Activated T-helper 1 cell treated with Interleukin-2 at 50 U/mL for 16 hours (primary cell): ENCODE measurements around the gene MAPRE2.
"Not testable (repeated sequence)": the region's sequence is repeated elsewhere in the genome, so short reads cannot be mapped to it uniquely, and the experiment has no call there.

Experiments
- DNase-seq: peaks from one replicate; pipeline ENCODE4 v3.0.0-alpha.2; 2020; ENCODE audit warnings: low read depth

The MAPRE2 gene

GRCh38 chr18:35091841-35092240 lies 50.6 kb downstream of the MAPRE2 start:
- DNase-seq, result no peak

DNA sequence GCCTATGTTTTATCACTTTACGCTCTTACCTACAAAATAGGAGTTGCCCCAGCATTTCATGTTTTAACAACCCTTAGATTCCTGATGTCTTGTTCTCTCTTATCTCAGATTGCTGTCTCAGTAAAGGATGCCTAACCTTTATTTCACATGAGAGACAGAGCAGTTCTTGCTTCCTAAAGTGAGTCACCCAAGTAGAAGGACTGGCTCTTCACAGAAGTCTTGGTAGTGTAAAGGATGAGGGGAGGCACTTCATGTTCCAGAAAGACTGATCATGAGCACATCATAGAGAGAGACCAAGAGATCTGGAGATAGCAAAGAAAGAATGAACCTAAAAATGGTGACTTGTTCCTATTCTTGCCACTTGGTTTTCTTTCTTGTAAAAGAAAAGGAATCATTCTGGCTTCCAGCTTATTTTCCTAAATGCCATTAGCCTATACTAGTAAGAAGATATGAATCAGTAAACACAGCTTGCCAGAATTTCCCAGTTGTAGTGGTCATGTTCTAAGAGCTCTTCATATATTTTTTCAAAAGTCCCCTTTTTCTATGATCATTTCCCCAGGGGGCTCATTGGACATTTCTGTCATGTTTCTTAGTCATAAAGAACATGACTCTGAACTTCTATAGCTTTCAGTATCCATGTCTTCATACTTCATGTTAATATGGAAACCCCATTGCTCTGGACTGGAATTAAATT lies 54.9 kb downstream of the MAPRE2 start:
- no peak for DNase-seq

DNA sequence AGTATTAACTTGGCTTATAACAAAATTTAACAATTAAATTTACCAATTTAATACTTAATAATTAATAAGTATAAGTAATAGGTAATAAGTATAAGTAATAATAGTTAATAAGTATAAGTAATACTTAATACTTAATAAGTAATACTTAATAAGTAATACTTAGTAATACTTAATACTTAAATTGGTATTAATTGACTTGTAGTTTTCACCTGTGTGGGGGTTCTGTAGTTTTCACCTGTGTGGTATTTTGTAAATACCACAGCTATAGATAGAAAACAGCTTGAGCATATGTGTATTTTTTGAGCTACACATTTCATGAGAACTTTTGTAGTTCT lies 55.4 kb downstream of the MAPRE2 start:
- DNase-seq, result no peak

DNA sequence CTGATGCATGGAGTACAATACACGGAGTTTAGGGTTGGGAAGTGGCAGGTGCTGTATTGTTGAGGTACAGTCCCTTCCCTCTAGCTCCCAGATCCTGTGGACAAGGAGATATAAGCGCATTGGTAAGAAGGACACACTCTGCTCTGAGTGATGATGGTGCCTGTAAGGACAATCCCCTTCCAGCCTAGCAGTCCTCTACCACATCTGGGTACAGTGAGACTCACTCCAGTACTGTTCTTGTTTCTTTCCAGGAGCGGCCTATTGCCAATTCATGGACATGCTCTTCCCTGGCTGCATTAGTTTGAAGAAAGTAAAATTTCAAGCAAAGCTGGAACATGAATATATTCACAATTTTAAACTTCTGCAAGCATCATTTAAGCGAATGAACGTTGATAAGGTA lies 56.0 kb downstream of the MAPRE2 start:
- DNase-seq, result no peak

DNA sequence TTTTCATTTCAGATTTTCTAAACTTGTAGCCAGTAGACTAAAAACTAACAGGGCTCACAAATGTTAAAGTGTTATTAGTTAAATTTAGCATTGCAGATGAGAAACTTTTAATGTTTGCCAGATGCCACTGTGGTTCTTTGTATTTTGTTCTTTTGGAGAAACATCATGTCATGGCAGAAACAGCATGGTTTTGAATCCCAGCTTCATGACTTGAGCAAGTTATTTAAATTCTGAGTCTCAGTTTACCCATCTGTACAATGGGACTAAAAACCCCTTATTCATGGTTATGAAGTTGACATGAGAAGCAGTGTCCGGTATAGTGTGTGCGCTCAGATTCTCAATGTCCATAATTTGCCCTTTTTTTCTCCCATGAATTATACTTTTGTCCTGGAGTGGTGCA lies 56.5 kb downstream of the MAPRE2 start:
- DNase-seq, result no peak

- no peak for DNase-seq
Observed at GRCh38 chr18:35099911-35100310, 58.7 kb downstream of the MAPRE2 start.

- DNase-seq, result no peak
Observed at GRCh38 chr18:35104391-35105051, 63.3 kb downstream of the MAPRE2 start.

- DNase-seq, result no peak
Observed at GRCh38 chr18:35106013-35106844, 65.0 kb downstream of the MAPRE2 start.

- no peak for DNase-seq
Observed at GRCh38 chr18:35106845-35107148, 65.6 kb downstream of the MAPRE2 start.

DNA sequence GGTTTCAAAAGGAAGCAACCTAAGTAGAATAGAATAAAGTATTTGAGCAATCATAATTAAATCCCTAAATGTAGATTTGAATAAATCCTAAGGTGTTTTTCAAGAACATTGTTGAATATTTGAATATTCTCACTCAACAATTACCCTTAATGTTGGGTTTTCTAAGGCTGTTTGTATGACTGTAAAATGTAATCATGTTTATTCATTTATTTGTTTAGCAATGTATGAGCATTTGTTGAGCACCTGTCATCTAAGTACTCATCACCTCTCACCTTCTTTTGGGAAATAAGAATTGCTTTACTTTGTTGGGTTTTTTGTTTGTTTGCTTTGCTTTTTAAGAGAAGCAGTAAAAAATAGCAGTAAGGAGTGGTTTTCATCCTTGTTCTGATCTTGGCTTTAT lies 66.0 kb downstream of the MAPRE2 start:
- DNase-seq, result no peak

DNA sequence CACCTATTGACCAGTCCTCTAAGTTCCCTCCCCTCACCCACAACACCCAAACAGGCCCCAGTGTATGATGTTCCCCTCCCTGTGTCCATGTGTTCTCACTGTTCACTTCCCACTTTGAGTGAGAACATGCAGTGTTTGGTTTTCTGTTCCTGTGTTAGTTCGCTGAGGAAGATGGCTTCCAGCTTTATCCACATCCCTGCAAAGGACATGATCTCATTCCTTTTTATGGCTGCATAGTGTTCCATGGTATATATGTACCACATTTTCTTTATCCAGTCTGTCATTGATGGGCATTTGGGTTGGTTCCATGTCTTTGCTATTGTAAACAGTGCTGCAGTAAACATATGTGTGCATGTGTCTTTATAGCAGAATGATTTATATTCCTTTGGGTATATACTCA lies 66.9 kb downstream of the MAPRE2 start:
- DNase-seq, result not testable (repeated sequence)

DNA sequence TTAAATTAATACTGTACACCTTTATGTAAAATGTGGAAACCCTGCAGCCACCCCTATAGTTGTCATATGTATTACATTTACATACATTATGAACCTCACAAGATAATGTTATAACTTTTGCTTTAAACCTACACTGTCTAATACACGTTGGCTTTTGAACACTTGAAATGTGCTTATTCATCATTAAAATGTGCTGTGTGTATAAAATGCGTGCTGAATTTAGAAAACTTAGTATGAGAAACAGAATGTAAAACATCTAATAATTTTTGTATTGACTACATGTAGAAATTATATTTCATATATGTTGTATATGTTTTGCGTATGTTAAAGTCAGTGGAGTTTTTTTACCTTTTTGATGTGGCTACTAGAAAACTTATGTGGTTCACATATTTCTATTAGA lies 68.8 kb downstream of the MAPRE2 start:
- DNase-seq, result no peak

DNA sequence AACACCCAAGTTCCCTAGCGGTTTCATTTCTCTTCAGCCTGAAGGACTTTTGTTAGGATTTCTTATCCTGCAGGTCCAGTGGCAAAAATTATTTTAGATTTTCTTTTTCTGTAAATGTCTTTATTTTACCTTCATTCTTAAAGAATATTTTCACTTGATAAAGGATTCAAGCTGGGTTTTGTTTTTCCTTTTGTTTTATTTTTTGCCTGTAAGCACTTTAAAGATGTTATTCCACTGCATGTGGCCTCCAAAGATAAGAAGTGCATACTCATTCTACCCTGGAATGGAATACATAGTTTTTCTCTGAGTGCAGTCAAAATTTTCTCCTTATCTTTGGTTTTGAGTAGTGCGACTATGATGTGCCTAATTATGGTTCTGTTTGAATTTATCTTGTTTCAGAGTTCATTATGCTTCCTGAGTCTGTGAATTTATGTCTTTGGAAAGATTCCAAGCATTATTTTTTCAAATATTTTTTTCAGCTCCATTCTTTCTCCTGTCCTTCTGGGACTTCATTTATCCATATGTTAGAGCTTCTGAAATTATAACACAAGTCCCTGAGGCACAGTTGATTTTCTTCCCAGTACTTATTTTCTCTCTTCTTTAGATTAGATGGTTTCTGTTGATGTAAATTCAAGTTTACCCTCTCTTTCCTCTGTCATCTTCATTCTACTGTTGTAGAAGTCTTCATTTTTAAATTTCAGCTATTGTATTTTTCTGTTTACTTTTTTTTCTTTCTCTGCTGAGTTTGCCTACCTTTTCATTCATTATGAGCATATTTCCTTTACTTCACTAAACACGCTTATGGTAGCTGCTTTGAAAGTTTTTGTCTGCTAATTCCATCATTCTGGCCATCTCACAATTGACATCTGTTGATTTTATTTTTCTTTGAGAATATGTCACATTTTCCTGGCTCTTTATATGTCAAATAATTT lies 69.6 kb downstream of the MAPRE2 start:
- DNase-seq, result no peak

DNA sequence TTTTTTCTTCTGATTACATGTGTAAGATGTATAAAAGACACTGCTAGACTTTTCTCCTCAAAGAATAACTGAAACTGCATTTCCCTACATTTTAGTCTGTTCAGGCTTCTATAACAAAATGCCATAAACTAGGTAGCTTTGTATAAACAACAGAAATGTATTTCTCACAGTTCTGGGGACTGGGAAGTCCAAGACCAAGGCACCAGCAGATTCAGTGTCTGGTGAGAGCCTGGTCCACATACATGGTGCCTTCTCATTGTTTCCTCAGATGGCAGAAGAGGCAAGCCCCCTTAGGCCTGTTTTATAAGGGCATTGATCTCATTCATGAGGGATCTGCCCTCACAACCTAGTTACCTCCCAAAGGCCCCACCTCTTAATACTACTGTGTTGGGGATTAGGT lies 71.5 kb downstream of the MAPRE2 start:
- DNase-seq, result no peak

DNA sequence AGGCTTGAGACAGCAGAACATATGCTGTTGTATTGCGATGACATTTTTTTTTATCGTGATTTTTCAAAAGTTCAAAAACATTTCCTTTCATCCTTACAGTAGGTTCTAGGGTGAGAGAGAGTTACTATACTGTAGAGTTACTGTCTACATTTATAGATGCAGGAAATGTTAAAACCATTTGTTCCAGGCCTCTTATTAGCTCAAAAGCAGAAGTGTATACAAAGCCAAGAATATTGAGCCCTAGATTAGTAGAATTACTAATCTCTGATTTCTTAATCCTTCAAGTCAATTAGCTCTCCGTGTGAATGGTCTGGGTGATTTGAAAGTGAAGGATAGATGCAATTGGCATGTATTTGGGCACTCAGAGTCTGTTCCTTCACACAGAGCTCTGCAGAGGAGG lies 73.1 kb downstream of the MAPRE2 start:
- no peak for DNase-seq

DNA sequence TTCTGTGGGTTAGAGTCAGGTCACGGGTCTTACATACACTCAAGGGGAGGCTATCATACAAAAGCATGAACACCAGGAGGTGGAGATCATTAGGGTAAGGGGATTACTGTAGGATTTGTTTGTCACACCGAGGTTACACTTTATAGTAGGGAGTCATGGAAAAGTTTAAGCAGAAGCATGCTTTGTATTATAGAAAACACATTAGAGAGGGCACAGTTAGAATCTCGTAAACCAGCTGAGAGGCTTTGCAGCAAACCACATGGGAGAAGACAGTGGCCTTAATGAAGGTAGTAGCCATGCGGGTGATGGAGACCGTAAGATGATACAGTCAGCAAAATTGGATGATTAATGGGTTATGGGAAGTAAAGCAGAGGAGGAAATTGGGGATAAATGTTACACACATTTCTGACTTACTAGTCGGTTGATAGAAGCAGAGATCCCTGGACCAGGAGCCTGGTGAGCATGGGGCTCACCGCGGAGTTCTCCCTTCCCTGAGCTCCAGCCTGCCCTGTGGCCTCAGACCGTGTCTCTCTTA lies 75.6 kb downstream of the MAPRE2 start:
- no peak for DNase-seq

GRCh38 chr18:35117372-35117771 lies 76.2 kb downstream of the MAPRE2 start:
- DNase-seq, result no peak

GRCh38 chr18:35117951-35118411 lies 76.8 kb downstream of the MAPRE2 start:
- no peak for DNase-seq

DNA sequence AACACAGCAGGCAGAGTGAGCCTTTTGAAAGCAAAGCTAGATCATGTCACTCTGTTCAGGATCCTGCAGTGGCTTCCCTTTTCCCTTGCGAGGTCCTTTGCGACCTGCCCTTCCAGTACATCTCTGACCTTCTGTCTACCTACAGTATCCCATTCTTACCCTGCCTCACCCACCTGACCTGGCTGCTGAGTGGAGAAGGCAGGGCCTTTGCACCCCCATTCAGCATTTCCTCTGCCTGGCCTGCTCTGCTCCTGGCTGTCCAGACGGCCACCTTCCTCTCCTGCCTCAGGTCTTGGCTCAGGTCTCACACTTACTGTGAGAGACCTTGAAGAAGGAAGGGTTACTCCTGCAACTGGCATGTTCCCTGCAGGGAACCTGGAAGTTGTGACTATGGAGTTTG lies 77.4 kb downstream of the MAPRE2 start:
- no peak for DNase-seq

GRCh38 chr18:35121038-35121437 lies 79.8 kb downstream of the MAPRE2 start:
- no peak for DNase-seq

DNA sequence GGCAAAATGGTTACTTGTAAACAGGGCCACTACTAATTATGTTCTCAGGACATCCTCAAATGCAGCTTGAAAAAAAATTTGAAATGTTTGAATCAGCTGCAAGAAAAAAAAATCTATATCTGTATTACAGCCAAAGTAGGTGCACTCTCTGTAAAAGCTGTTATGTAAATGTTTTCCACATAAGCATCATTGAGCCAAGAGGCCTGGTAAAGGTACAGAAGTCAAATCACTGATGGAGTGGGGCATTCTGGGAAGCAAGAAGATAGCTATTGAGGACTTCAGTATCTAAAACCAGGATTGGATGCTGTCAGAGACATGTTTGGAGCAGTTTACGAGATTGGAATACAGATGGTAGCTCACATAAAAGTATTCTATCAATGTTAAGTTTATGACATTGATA lies 80.3 kb downstream of the MAPRE2 start:
- DNase-seq, result no peak
